Neural progenitor cell (in vitro differentiated cells): ENCODE data around the gene SIRT7. TPM values are rescaled to one million over a fixed set of nuclear protein-coding genes. Genes with fewer than 3 reads are reported as not detected.

Experiments
- DNase-seq: peaks from one replicate; pipeline ENCODE4 v3.0.0-alpha.2; 2016; ENCODE audit warnings: low spot score
- H2AFZ ChIP-seq: fragments of 200-600 bp; sonication (generic); replicated peaks from 2 replicates; pipeline ENCODE4 v1.6.1; 2016; ENCODE audit warnings: antibody characterized with exemption
- H3F3A ChIP-seq: fragments of 200-600 bp; sonication (generic); 2 replicates; pipeline ENCODE4 v1.6.1; 2016; ENCODE audit warnings: antibody characterized with exemption, low read depth
- H3K27ac ChIP-seq: fragments of 200-600 bp; sonication (generic); 2 replicates; pipeline ENCODE4 v1.5.1; 2016; ENCODE audit warnings: mild to moderate bottlenecking
- H3K27me3 ChIP-seq: fragments of 200-600 bp; sonication (generic); 2 replicates; pipeline ENCODE4 v1.6.1; 2016; ENCODE audit warnings: mild to moderate bottlenecking, moderate library complexity
- H3K36me3 ChIP-seq: fragments of 200-600 bp; sonication (generic); 2 replicates; pipeline ENCODE4 v1.5.1; 2016
- H3K4me1 ChIP-seq: fragments of 200-600 bp; sonication (generic); 2 replicates; pipeline ENCODE4 v1.6.1; 2016; ENCODE audit warnings: mixed run types
- H3K4me2 ChIP-seq: fragments of 200-600 bp; sonication (generic); 2 replicates; pipeline ENCODE4 v1.6.1; 2016
- H3K4me3 ChIP-seq: fragments of 200-600 bp; sonication (generic); 2 replicates; pipeline ENCODE4 v1.5.1; 2016
- H3K79me2 ChIP-seq: fragments of 200-600 bp; sonication (generic); 2 replicates; pipeline ENCODE4 v1.6.1; 2016; ENCODE audit warnings: low read depth
- H3K9ac ChIP-seq: fragments of 200-600 bp; sonication (generic); 2 replicates; pipeline ENCODE4 v1.6.1; 2016
- H3K9me3 ChIP-seq: fragments of 200-600 bp; sonication (generic); 2 replicates; pipeline ENCODE4 v1.5.1; 2016; ENCODE audit warnings: low read depth
- H4K20me1 ChIP-seq: fragments of 200-600 bp; sonication (generic); 2 replicates; pipeline ENCODE4 v1.6.1; 2016; ENCODE audit warnings: low read depth
- H3K27ac Mint-ChIP-seq: 3 replicates; pipeline ENCODE4 v1.8.0; 2021; ENCODE audit warnings: mixed read lengths
- H3K27me3 Mint-ChIP-seq: 2 replicates; pipeline ENCODE4 v1.8.0; 2022; ENCODE audit warnings: low read depth, mild to moderate bottlenecking, inconsistent platforms, moderate library complexity, mixed read lengths; ENCODE audit not compliant: insufficient read depth
- H3K36me3 Mint-ChIP-seq: 3 replicates; pipeline ENCODE4 v1.8.0; 2021; ENCODE audit warnings: mixed read lengths
- H3K4me1 Mint-ChIP-seq: 3 replicates; pipeline ENCODE4 v1.8.0; 2021; ENCODE audit warnings: mixed read lengths
- H3K4me3 Mint-ChIP-seq: 3 replicates; pipeline ENCODE4 v1.8.0; 2021; ENCODE audit warnings: mild to moderate bottlenecking, moderate library complexity, mixed read lengths
- H3K9me3 Mint-ChIP-seq: 3 replicates; pipeline ENCODE4 v1.8.0; 2020; ENCODE audit warnings: mixed read lengths
- EZH2 ChIP-seq: fragments of 200-600 bp; sonication (generic); IDR thresholded peaks from 2 replicates; pipeline ENCODE4 v1.6.1; 2017; ENCODE audit warnings: antibody characterized with exemption, mild to moderate bottlenecking, moderate library complexity
- EZH2phosphoT487 ChIP-seq: fragments of 200-600 bp; sonication (generic); IDR thresholded peaks from 2 replicates; pipeline ENCODE4 v1.6.1; 2017; ENCODE audit warnings: antibody characterized with exemption
- total RNA-seq: library from RNA; depleted of rRNA; stranded (reverse); fragments of >200 nt; gene quantifications from 2 replicates; pipeline ENCODE4 v1.2.3, GENCODE V29; 2015; ENCODE audit warnings: low replicate concordance
- TF ChIP-seq, protein P1 (sequence below): fragments of 200-600 bp; sonication (generic); IDR thresholded peaks from 2 replicates; pipeline ENCODE4 v1.5.1; 2017; ENCODE audit warnings: antibody characterized with exemption, mild to moderate bottlenecking

The SIRT7 gene
- total RNA-seq, 1 donor from 2014 or later: 5.1 TPM

DNA sequence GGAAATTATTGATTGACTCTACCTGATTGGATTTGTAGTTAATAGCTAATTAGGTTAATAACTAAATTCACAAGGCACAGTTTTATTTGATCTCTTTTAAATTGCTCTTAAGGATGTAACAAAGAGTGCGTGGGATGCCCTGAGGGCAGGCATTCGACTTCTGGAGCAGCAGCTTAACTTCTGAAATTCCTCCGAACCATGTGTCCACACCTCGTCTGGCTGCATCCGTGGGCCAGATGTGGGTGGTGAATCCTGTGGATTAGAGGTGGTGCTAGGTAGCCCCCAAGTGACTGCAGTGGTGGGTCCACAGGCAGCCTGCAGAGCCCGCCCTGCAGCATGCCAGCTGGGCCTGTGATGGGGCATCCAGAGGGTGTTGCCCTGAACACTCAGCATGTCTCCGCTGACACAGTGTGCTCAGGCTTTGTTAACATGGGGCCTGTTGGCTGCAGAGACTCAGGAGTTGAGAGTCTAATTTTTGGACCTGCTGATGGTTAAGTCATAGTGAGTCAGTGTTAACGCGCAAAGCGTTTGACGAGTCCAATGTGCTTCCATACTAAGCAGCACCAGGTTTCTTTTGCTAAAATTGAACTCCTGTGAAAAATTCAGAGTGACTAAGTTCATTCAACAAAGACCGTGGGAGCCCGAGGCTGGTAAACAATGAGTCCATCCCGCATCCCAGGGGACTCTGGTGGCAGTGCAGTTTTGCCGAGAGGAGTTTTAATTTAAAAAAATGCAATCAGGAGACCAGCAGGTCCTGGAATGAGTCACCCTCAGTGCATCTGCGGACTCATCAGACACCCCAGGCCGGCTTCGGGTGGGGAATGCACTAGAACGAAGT, 19.7 kb downstream of the SIRT7 start:
- Histone ChIP-seq H2AFZ (no peak overlapping the region), H3K4me2 (no peak overlapping the region), H3K27me3 (peaks cover 28% of the 10 kb centered on the region), H3K4me3 (no peak overlapping the region), H3K36me3 (no peaks in the 10 kb centered on the region), H3K9ac (no peak overlapping the region), H3F3A (peaks cover 21% of the 10 kb centered on the region), H3K9me3 (no peaks in the 10 kb centered on the region), H4K20me1 (peaks cover 37% of the 10 kb centered on the region), H3K4me1 (peaks cover 5% of the 10 kb centered on the region), H3K79me2 (peaks cover 12% of the 10 kb centered on the region), H3K27ac (no peak overlapping the region)
- Mint-ChIP-seq H3K9me3 (no peaks in the 10 kb centered on the region), H3K36me3 (peaks cover 18% of the 10 kb centered on the region), H3K27ac (no peak overlapping the region), H3K27me3 (peaks cover 15% of the 10 kb centered on the region), H3K4me1 (peaks cover 10% of the 10 kb centered on the region), H3K4me3 (no peak overlapping the region)
- no peak for DNase-seq
- TF ChIP-seq EZH2: no peak
- TF ChIP-seq, protein P1, sequence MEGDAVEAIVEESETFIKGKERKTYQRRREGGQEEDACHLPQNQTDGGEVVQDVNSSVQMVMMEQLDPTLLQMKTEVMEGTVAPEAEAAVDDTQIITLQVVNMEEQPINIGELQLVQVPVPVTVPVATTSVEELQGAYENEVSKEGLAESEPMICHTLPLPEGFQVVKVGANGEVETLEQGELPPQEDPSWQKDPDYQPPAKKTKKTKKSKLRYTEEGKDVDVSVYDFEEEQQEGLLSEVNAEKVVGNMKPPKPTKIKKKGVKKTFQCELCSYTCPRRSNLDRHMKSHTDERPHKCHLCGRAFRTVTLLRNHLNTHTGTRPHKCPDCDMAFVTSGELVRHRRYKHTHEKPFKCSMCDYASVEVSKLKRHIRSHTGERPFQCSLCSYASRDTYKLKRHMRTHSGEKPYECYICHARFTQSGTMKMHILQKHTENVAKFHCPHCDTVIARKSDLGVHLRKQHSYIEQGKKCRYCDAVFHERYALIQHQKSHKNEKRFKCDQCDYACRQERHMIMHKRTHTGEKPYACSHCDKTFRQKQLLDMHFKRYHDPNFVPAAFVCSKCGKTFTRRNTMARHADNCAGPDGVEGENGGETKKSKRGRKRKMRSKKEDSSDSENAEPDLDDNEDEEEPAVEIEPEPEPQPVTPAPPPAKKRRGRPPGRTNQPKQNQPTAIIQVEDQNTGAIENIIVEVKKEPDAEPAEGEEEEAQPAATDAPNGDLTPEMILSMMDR: no peak
- TF ChIP-seq EZH2phosphoT487: no peak

DNA sequence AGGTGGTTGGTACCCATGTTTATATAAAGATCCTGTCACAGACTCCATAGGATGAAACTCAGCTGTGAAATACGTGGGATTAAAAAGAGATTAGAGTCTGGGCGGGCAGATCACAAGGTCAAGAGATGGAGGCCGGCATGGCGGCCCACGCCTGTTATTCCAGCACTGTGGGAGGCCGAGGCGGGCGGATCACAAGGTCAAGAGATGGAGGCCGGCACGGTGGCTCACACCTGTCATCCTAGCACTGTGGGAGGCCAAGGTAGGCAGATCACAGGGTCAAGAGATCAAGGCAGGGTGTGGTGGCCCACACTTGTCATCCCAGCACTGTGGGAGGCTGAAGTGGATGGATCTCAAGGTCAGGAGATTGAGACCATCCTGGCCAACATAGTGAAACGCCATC, 22.6 kb downstream of the SIRT7 start:
- H3K36me3 Mint-ChIP-seq: peaks cover 13% of the 10 kb centered on the region
- Histone ChIP-seq H2AFZ (no peak overlapping the region), H3K79me2 (peaks cover 33% of the 10 kb centered on the region), H4K20me1 (peaks cover 37% of the 10 kb centered on the region), H3F3A (peaks cover 17% of the 10 kb centered on the region), H3K27me3 (no peaks in the 10 kb centered on the region), H3K9ac (no peak overlapping the region), H3K36me3 (no peaks in the 10 kb centered on the region), H3K4me2 (no peak overlapping the region), H3K4me1 (peaks cover under 1% of the 10 kb centered on the region), H3K27ac (no peak overlapping the region), H3K9me3 (no peaks in the 10 kb centered on the region), H3K4me3 (no peak overlapping the region)
- H3K27ac Mint-ChIP-seq: no peak overlapping the region
- peaks cover 4% of the 10 kb centered on the region for H3K27me3 Mint-ChIP-seq
- DNase-seq: no peak
- H3K4me1 Mint-ChIP-seq: peaks cover 9% of the 10 kb centered on the region
- H3K4me3 Mint-ChIP-seq: no peak overlapping the region
- TF ChIP-seq, protein P1: no peak
- TF ChIP-seq EZH2phosphoT487: no peak
- no peak for TF ChIP-seq EZH2
- H3K9me3 Mint-ChIP-seq: no peaks in the 10 kb centered on the region

DNA sequence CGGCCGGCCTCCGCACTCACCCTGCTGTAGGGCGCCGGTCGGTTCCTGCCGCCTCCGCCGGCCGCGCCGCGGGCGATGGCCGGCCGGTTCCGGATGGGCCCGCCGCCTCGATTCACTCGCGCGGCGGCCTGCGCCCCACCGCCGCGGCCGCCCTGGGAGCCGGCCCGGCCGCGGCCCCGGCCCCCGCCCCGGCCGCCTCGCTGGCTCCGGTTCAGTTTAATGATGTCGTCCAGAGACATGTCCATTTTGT, 26.7 kb downstream of the SIRT7 start:
- TF ChIP-seq, protein P1: no peak
- TF ChIP-seq EZH2 (no peak), EZH2phosphoT487 (no peak)
- peak overlapping the region; percentile 82 for H3K27ac Mint-ChIP-seq
- Histone ChIP-seq H3F3A (peaks cover 23% of the 10 kb centered on the region), H3K4me1 (peaks cover 7% of the 10 kb centered on the region), H3K4me3 (peak overlapping the region; percentile 87), H3K9ac (peak overlapping the region; percentile 96), H3K79me2 (peaks cover 68% of the 10 kb centered on the region), H3K36me3 (peaks cover 12% of the 10 kb centered on the region), H3K27ac (no peak overlapping the region), H4K20me1 (peaks cover 20% of the 10 kb centered on the region), H3K4me2 (peak overlapping the region; percentile 83), H2AFZ (no peak overlapping the region), H3K27me3 (no peaks in the 10 kb centered on the region), H3K9me3 (no peaks in the 10 kb centered on the region)
- H3K36me3 Mint-ChIP-seq: peaks cover 21% of the 10 kb centered on the region
- H3K27me3 Mint-ChIP-seq: peaks cover 3% of the 10 kb centered on the region
- no peaks in the 10 kb centered on the region for H3K9me3 Mint-ChIP-seq
- peaks cover 16% of the 10 kb centered on the region for H3K4me1 Mint-ChIP-seq
- no peak for DNase-seq
- peak overlapping the region; percentile 95 for H3K4me3 Mint-ChIP-seq
